COLO829 (cell line): ENCODE data around the gene KBTBD3.

ENCODE experiments used
- DNase-seq: peaks from one replicate; pipeline ENCODE4 v3.0.0; 2012; ENCODE audit warnings: low spot score

KBTBD3 gene

GRCh38 chr11:106001304-106002012, 75.7 kb downstream of the KBTBD3 start:
- DNase-seq: no peak
